ENCODE data around the gene HLA-DQA2. TPM values are rescaled to one million over a fixed set of nuclear protein-coding genes. Genes with fewer than 3 reads are reported as not detected.

HLA-DQA2 gene
- not detected in 5 replicates for total RNA-seq (2022; extraction: Qiagen RNA extraction; ENCODE audit: low read depth)

DNA sequence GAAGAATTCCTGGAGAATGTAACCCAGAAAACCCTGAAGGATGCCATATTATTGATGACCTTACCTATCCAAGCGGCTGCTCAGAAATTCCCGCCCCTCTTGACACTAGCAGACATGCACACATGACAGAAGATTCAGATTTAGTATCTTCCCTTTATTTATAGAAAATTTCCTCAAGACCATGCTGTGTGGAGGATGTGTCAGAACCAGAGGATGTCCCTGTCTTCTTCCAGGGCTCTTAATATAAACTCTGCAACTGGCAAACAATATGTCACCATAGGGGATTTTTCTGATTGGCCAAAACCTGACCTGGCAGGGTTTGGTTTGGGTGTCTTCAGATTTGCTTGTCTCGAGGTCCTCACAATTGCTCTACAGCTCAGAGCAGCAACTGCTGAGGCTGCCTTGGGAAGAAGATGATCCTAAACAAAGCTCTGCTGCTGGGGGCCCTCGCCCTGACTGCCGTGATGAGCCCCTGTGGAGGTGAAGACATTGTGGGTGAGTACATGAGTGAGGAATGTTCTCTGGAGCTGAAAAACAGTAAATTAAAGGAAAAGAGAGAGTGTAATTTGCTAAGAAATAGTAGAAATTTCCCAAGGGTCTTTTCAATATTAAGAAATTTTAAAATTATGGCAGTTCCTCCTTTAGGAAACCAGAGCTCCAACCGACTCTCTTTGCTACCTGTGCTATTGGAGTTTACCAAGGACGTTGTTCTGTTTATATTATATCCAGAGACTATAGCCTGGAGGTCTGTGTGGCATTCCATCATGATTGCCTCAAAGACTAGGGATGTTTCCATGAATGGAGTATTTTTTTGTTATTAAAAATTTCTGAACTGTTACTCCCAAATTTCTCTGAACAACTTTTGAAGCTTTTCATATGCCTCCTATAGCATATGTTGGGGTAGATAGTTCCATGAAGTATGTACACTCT lies at the start of gene HLA-DQA2:
Gene HLA-DQA2 (plus strand): TSS at position 361 of the 930 bp plus-strand sequence. CDS start 53 bp downstream, at position 414.

DNA sequence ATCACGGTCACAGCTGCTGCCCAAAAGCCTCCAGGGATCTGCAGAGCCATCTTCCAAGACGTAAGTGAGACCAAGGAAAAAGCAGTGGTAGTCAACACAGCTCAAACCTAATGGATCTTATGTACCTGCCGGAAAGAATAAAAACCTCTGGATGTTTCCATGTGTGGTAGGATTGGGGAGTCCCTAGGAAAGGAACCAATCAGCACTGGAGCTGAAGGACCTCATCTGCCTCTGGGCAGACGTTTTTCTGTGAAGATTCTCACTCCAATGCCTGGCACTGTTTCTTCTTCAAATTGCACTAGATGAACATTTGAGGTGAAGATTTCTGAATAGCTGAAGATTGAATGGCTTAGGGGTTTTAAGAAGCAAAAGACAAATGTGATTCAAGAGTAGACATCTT lies 22.2 kb downstream of the HLA-DQA2 start, which contains the start of gene HLA-DQB2:
Gene HLA-DQB2 (minus strand): TSS at position 112 of the 400 bp plus-strand sequence. CDS start 62 bp downstream, at position 50.

Other genes starting within 250 kb of the HLA-DQA2 start
- not detected in 5 replicates for gene HLA-DRB5, start 211.1 kb upstream of the HLA-DQA2 start, total RNA-seq (2022; extraction: Qiagen RNA extraction; ENCODE audit: low read depth)
- gene HLA-DRB1, start 151.5 kb upstream of the HLA-DQA2 start, total RNA-seq (2022; extraction: Qiagen RNA extraction; ENCODE audit: low read depth): not detected in 5 replicates
- not detected in 5 replicates for gene HLA-DQA1, start 104.0 kb upstream of the HLA-DQA2 start, total RNA-seq (2022; extraction: Qiagen RNA extraction; ENCODE audit: low read depth)
- gene HLA-DQB1, start 74.7 kb upstream of the HLA-DQA2 start, total RNA-seq (2022; extraction: Qiagen RNA extraction; ENCODE audit: low read depth): not detected in 5 replicates
- not detected in 5 replicates for gene HLA-DQB2, start 22.1 kb downstream of the HLA-DQA2 start, total RNA-seq (2022; extraction: Qiagen RNA extraction; ENCODE audit: low read depth)
- gene HLA-DOB, start 75.6 kb downstream of the HLA-DQA2 start, total RNA-seq (2022; extraction: Qiagen RNA extraction; ENCODE audit: low read depth): 0.13 to 0.21 TPM (median 0.13 TPM) in 3 of 5 replicates, not detected in the others
- 17.3 to 20.6 TPM (median 18.7 TPM) in 5 replicates for gene TAP2, start 97.3 kb downstream of the HLA-DQA2 start, total RNA-seq (2022; extraction: Qiagen RNA extraction; ENCODE audit: low read depth)
- gene PSMB8, start 102.7 kb downstream of the HLA-DQA2 start, total RNA-seq (2022; extraction: Qiagen RNA extraction; ENCODE audit: low read depth): 18.8 to 25.1 TPM (median 19.3 TPM) in 5 replicates
- gene TAP1, start 112.3 kb downstream of the HLA-DQA2 start, total RNA-seq (2022; extraction: Qiagen RNA extraction; ENCODE audit: low read depth): 29.1 to 38.0 TPM (median 33.0 TPM) in 5 replicates
- gene PSMB9, start 112.8 kb downstream of the HLA-DQA2 start, total RNA-seq (2022; extraction: Qiagen RNA extraction; ENCODE audit: low read depth): 13.9 to 21.8 TPM (median 18.1 TPM) in 5 replicates
- 1.2 to 2.3 TPM (median 2.2 TPM) in 5 replicates for gene HLA-DMB, start 199.6 kb downstream of the HLA-DQA2 start, total RNA-seq (2022; extraction: Qiagen RNA extraction; ENCODE audit: low read depth)
- 2.7 to 3.1 TPM (median 3.0 TPM) in 5 replicates for gene HLA-DMA, start 211.7 kb downstream of the HLA-DQA2 start, total RNA-seq (2022; extraction: Qiagen RNA extraction; ENCODE audit: low read depth)
- 116 to 154 TPM (median 131 TPM) in 5 replicates for gene BRD2, start 227.2 kb downstream of the HLA-DQA2 start, total RNA-seq (2022; extraction: Qiagen RNA extraction; ENCODE audit: low read depth)

All from A549 treated with RU486 at 1 μM for 4 hours (cell line).